Measurements from ENCODE around the gene PKD1L1.

DNA sequence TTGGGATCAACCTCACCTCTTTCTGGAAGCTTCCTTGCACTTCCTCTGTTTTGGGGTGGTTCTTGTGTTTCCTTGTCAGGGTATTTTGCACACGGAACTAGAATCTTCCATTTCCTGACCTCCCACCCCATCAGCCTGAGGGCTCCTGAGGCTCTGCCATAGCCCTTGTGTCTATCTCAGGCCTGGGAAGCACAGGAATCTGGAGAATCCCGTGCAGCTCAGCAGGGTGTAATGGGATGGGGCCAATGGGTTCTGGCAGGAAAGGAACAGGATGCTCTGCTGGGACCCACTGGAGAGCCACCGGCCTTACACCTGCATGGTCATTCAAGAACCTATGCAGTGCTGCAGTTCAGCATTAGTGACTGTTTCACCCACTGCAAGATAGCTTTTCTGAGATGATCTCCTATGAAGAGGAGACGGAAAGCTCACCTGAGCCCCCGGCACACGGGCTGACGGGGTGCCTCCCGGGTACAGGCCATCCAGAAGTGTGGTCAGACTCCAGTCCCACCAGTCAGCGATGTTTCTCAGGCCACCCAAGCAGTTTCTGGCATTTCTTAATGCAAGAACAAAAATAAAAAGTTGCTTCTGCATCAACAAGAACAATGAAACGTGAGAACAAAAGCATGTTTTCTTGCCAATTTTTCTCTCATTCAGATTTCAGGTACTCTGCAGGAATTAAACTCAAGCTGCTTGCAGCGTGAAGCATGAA is 133.2 kb downstream of the PKD1L1 start:
- TF ChIP-seq POLR2AphosphoS5 (IDR thresholded peaks at IDR 0.05) (no peak), POLR2A (IDR thresholded peaks at IDR 0.05) (no peak)

Measured in prostate gland (tissue), 1 donor.